NT2/D1 (cell line): Measurements from ENCODE around the gene CAMK2B.

ENCODE experiments used
- DNase-seq: peaks from one replicate; pipeline ENCODE4 v3.0.0-alpha.2; 2011; ENCODE audit warnings: low read depth, low spot score
- H3K27me3 ChIP-seq: 2 replicates; pipeline ENCODE4 v1.6.0; 2011; ENCODE audit warnings: mild to moderate bottlenecking; ENCODE audit not compliant: insufficient read length, insufficient read depth
- H3K36me3 ChIP-seq: 2 replicates; pipeline ENCODE4 v1.6.1; 2011; ENCODE audit warnings: mild to moderate bottlenecking, low read length, mixed read lengths; ENCODE audit not compliant: insufficient read depth, insufficient read length
- H3K4me1 ChIP-seq: 2 replicates; pipeline ENCODE4 v1.5.1; 2011; ENCODE audit not compliant: insufficient read depth, insufficient read length
- H3K4me3 ChIP-seq: 2 replicates; pipeline ENCODE4 v1.5.1; 2011; ENCODE audit warnings: low read depth; ENCODE audit not compliant: insufficient read length
- H3K9ac ChIP-seq: 2 replicates; pipeline ENCODE4 v1.6.0; 2011; ENCODE audit warnings: low read depth; ENCODE audit not compliant: insufficient read length
- H3K9me3 ChIP-seq: 2 replicates; pipeline ENCODE4 v1.5.1; 2011; ENCODE audit warnings: mild to moderate bottlenecking, low read length; ENCODE audit not compliant: insufficient read depth
- SUZ12 ChIP-seq: IDR thresholded peaks from 2 replicates; pipeline ENCODE4 v1.6.1; 2011; ENCODE audit not compliant: insufficient read length, insufficient read depth; ENCODE audit errors: extremely low read depth
- YY1 ChIP-seq: IDR thresholded peaks from 2 replicates; pipeline ENCODE4 v1.6.1; 2011; ENCODE audit not compliant: insufficient read length, insufficient read depth
- ZNF274 ChIP-seq: IDR thresholded peaks from 2 replicates; pipeline ENCODE4 v1.6.1; 2011; ENCODE audit warnings: mild to moderate bottlenecking, low read depth, low read length

The CAMK2B gene

DNA sequence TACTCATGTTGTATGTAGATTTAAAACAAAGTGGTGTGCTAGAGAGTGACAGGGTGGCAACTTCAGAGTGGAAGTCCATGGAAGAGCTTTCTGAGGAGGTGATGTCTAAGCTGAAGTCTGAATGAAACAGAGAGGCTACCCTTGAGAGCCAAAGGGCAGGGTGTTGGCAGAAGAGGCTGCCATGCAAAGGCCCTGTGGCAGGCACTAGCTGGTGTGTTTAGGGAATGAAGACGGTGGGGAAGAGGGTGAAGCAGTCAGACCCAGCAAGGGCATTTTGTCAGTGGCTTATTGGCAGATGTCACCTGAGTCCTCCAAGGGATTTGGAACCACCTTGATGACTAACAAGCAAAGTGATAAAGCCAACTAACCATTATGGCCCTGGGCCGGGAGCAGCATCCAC is 3.7 kb upstream of the CAMK2B start:
- H3K27me3 ChIP-seq: peaks cover 40% of the 10 kb centered on the region
- TF ChIP-seq ZNF274 (no peak), SUZ12 (no peak), YY1 (no peak)
- no peak for DNase-seq
- peaks cover 10% of the 10 kb centered on the region for H3K4me1 ChIP-seq
- H3K9me3 ChIP-seq: no peaks in the 10 kb centered on the region
- H3K9ac ChIP-seq: no peak overlapping the region
- H3K36me3 ChIP-seq: no peaks in the 10 kb centered on the region
- no peak overlapping the region for H3K4me3 ChIP-seq

DNA sequence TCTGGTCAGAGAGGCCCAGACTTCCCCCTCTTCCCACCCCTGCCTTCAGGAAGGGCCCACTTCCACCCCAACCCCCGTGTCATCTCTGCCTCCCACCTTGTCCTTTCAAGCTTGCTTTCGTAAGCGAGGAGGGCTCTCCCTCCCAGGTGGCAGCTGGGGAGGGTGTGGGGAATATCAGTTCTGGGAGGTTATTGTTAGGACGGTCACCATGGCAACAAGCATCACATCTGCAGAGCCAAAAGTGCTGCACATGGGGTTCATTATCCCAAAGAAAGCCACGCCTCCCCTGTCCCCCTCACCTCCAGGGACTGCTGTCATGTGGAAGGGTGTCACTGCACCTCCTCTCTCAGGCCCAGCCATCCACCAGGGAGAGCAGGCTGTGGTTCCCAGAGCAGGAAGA is 2.6 kb upstream of the CAMK2B start:
- DNase-seq: no peak
- TF ChIP-seq ZNF274 (no peak), YY1 (no peak), SUZ12 (no peak)
- H3K27me3 ChIP-seq: peaks cover 51% of the 10 kb centered on the region

DNA sequence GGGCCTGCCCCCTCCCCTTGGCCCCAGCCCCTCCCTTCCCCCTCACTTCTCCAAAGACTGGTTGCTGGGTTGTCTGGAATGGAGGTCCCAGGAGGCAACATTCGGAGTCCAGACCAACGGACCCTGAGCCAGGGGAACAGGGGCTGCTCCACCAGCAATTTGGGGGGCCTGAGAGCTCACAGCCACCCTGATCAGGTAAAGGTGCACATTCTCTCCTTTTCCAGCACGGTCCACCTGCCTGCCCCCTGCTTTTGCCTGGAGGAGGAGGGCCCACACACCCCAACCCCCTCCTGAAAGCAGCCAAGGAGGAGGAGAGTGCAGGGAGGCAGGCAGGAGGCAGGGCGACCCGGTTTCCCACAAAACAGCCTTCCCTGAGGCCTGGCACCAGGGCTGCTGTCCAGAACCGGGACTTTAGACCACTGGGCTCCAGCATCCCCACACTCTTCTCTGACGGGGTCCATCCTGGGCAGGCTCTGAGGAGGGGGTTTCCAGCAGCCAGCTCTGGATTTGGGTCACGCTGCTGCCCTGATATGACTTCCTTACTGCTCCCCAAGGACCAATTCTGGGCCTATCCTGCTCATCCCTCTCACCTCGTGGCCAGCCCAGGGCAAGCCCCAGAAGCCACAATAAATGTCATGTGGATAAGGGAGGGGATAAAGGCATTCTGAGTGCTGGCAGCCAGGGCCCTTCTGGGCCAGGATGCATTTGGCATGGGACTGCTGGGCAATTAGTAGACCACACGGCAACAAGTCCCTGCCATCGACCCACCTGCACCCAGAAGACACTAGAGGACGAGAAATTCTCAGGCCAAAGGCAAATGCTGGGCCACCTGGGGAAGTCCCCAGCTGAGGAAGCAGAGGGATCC is 1.1 kb upstream of the CAMK2B start:
- no peaks in the 10 kb centered on the region for H3K9me3 ChIP-seq
- TF ChIP-seq YY1 (no peak), SUZ12 (no peak), ZNF274 (no peak)
- peaks cover 14% of the 10 kb centered on the region for H3K4me1 ChIP-seq
- H3K4me3 ChIP-seq: peak overlapping the region; percentile 11
- H3K36me3 ChIP-seq: no peaks in the 10 kb centered on the region
- DNase-seq: no peak
- peaks cover 62% of the 10 kb centered on the region for H3K27me3 ChIP-seq
- peak overlapping the region; percentile 50 for H3K9ac ChIP-seq

More for the DNA sequence above, 2.6 kb upstream of the CAMK2B start:
- H3K36me3 ChIP-seq: no peaks in the 10 kb centered on the region
- H3K9ac ChIP-seq: no peak overlapping the region
- H3K4me3 ChIP-seq: no peak overlapping the region
- H3K9me3 ChIP-seq: no peaks in the 10 kb centered on the region
- peaks cover 14% of the 10 kb centered on the region for H3K4me1 ChIP-seq

DNA sequence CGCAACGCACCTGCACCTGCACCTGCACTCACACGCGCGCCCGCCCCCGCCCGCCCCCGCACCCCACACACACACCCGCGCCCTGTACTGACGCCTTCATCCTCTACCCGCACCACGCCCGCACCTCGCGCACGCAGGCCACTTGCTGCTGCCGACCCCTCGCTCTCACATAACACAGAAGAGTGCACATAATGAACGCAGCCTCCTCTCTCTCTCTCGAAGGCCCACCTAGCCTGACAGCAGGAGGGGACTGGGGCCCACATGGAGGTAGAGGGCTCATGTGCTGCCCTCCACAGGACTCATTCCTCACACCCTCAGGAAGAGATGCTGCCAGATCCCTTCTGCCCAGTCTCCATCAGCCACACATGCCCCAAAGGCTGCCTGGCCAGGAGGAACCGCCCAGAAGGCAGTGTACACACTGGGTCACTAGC is 432 bp upstream of the CAMK2B start:
- peaks cover 69% of the 10 kb centered on the region for H3K27me3 ChIP-seq
- peak overlapping the region; percentile 61 for H3K9ac ChIP-seq
- peak overlapping the region; percentile 42 for H3K4me3 ChIP-seq
- H3K4me1 ChIP-seq: peaks cover 14% of the 10 kb centered on the region
- H3K36me3 ChIP-seq: no peaks in the 10 kb centered on the region
- no peak for TF ChIP-seq YY1
- peak; percentile 68 for TF ChIP-seq SUZ12
- TF ChIP-seq ZNF274: no peak
- H3K9me3 ChIP-seq: no peaks in the 10 kb centered on the region
- DNase-seq: peak; percentile 28

DNA sequence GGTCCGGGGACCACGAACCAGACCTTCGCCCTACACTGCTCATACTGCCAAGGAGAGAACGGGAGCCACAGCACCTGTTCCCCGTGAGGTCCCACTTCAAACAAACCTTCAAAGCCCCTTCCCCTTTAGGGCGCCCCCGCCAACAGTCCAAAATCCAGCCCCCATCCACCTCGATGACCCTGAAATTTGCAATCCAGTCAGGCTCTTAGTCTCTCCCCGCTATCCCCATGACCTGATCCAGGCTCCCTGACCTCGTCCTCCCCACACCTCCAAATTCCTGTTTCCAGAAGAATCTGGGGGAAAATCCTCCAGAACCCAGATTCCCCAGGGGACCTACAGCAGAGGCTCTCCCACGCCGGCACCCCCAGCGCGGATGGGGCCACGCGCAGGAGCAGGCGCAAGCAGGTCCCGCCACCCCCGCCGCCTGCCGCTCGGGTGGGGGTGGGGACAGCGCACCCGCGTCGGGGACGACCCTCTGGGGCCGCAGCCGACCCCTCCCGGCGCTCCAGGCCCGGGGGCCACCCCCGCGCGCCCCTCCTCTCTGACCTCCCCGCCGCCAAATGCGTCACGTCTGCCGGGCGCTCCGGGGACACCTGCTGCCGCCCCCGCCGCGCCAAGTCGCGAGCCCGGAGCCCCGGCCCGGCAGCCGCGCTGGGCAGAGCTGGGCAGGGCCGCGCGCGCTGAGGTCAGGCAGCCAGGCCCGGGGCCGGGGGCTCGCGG is 753 bp downstream of the CAMK2B start:
- no peaks in the 10 kb centered on the region for H3K9me3 ChIP-seq
- H3K36me3 ChIP-seq: no peaks in the 10 kb centered on the region
- no peak for TF ChIP-seq ZNF274
- no peak for TF ChIP-seq YY1
- peak; percentile 41 for TF ChIP-seq SUZ12
- no peak for DNase-seq
- H3K4me3 ChIP-seq: peak overlapping the region; percentile 42
- no peak overlapping the region for H3K9ac ChIP-seq
- peaks cover 70% of the 10 kb centered on the region for H3K27me3 ChIP-seq
- H3K4me1 ChIP-seq: peaks cover 14% of the 10 kb centered on the region

DNA sequence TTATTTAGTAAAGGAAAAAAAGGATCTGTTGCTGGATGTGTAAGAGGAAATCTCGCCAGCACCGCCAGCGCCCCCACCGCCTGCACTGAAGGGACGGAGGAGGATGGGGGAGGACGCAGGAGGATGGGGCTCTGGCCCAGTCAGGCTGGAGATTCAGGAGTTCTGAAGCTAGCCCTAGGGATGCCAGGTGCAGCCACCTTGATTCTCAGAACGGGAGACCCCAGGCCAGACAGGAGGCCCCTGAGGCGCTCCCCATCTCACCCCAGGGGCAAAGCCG is 1.3 kb downstream of the CAMK2B start:
- no peak overlapping the region for H3K4me3 ChIP-seq
- H3K36me3 ChIP-seq: no peaks in the 10 kb centered on the region
- no peak for TF ChIP-seq ZNF274
- no peak for TF ChIP-seq SUZ12
- no peak for TF ChIP-seq YY1
- H3K9ac ChIP-seq: no peak overlapping the region
- H3K4me1 ChIP-seq: peaks cover 14% of the 10 kb centered on the region
- H3K27me3 ChIP-seq: peaks cover 70% of the 10 kb centered on the region
- H3K9me3 ChIP-seq: no peaks in the 10 kb centered on the region
- DNase-seq: no peak

DNA sequence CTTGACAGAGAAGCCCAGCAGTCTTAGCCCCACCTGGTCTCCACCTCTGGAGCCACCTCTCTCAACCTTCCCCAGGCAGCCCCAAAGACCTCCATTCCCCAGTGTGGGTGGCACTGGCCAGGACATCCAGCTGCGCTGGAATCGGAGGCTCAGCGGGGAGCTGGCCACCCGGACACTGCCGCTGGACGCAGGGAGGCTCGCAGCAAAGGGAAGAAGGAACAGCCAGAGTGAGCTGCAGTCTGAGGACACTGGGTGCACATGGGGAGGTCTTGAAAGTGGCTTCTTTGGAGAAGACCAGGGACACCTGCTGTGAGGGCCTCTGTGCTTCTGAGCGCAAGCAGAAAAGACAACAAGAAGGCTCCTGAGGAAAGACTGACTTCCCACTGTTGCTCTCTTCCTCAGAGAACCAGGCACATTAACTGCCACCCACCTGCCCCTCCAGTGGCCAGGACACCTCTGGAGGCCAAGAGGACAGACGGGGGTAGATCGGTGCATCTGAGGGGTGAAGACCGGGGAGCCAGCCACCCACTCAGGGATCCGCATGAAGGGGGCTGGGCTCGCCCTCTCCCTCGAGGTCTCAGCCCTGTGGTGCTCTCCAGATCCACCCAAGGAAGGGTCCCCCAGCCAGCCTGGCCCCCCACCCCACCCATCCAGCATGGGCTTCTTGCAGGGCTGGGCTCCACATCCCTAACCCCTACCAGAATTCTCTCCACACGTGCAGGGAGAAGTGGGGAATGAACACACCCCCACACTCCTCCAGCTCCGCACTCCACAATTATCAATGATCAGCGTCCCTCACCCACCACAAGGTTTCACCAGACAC is 1.8 kb downstream of the CAMK2B start:
- no peak for DNase-seq
- H3K27me3 ChIP-seq: peaks cover 70% of the 10 kb centered on the region

More for the DNA sequence above, 1.8 kb downstream of the CAMK2B start:
- Histone ChIP-seq H3K9ac (no peak overlapping the region), H3K4me1 (peaks cover 14% of the 10 kb centered on the region), H3K4me3 (no peak overlapping the region), H3K9me3 (no peaks in the 10 kb centered on the region), H3K36me3 (no peaks in the 10 kb centered on the region)
- no peak for TF ChIP-seq ZNF274
- no peak for TF ChIP-seq SUZ12
- no peak for TF ChIP-seq YY1
